ENCODE measurements around the gene NXF3. TPM values are rescaled to one million over a fixed set of nuclear protein-coding genes. Genes with fewer than 3 reads are reported as not detected.
"Not testable (repeated sequence)": the region's sequence is repeated elsewhere in the genome, so short reads cannot be mapped to it uniquely, and the experiment has no call there.

The NXF3 gene
- total and polyA plus RNA-seq, 2 donors (not counting 3 experiments of a cell fraction or from before 2014, with no cell fraction given) = not detected

DNA sequence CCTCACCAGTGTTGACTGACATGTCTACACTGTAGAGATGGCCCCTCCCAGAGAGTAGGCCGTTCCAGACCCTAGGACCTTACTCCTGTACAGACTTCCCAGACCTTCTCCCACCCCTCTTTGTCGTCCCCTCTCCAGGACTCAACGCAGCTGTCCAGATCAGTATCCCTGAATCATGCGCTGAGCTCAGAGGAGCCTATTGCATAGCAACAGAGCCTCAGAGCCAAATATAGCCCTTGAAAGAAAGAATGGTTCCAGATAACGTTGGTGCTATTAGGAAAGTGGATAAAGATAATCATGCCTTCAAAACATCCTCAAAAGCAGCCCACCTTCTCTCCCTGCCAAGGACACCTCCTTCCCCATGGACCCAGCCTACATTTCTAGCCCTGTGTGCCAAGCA, 27.8 kb upstream of the NXF3 start:
- Histone ChIP-seq H3K27ac (ENCODE audit: insufficient read depth, low read depth, low read length) (no peak overlapping the region), H3K4me2 (ENCODE audit: insufficient read depth, low read length) (no peak overlapping the region), H3K79me2 (ENCODE audit: control insufficient read depth, insufficient read depth, low read length) (no peaks in the 10 kb centered on the region), H4K20me1 (replicated peaks; ENCODE audit: control insufficient read depth, extremely low read depth, insufficient read depth, low read length) (no peaks in the 10 kb centered on the region), H3K9me3 (replicated peaks; ENCODE audit: control insufficient read depth, insufficient read depth, low read length) (no peaks in the 10 kb centered on the region), H3K4me1 (ENCODE audit: control insufficient read depth, extremely low read depth, insufficient read depth, low read length) (no peaks in the 10 kb centered on the region), H3K27me3 (ENCODE audit: control insufficient read depth in 2 of 2, insufficient read depth in 2 of 2, low read length in 2 of 2) (no peaks in the 10 kb centered on the region), H3K4me3 (replicated peaks in 1 of 3; ENCODE audit: insufficient read depth in 1 of 3, low read depth in 1 of 3, low read length in 3 of 3) (no peak overlapping the region), H3K9ac (replicated peaks; ENCODE audit: extremely low read depth, insufficient read depth, low read length) (no peak overlapping the region), H3K36me3 (ENCODE audit: control insufficient read depth in 2 of 2, extremely low read depth in 1 of 2, insufficient read depth in 2 of 2, low read length in 2 of 2) (no peaks in the 10 kb centered on the region), H3K9me1 (replicated peaks; ENCODE audit: control insufficient read depth, extremely low read depth, insufficient read depth, low read length) (no peaks in the 10 kb centered on the region), H2AFZ (ENCODE audit: low read depth, low read length) (no peak overlapping the region)
- ChIA-PET CTCF (no interaction called here), POLR2A (no interaction called here)
- intact Hi-C loops (cut with micrococcal nuclease) (no loop called here), dilution Hi-C loops (cut with MboI; ENCODE audit: extremely low pct_ligation_motif_present, low sequenced_read_pairs) (no loop called here)
- DNase-seq (ENCODE audit: low read depth, low spot score) (no peak), FAIRE-seq (no peak)
- BruUV-seq (replicated peaks) = no TSS peak
- TF ChIP-seq EZH2 (IDR thresholded peaks at IDR 0.05; ENCODE audit: borderline replicate concordance, low read depth, low read length, severe bottlenecking) = no peak
- TF ChIP-seq MYC (IDR thresholded peaks at IDR 0.05; ENCODE audit: low read depth, low read length) = no peak
- TF ChIP-seq POLR2A (IDR thresholded peaks at IDR 0.05; ENCODE audit: low read depth, low read length) = no peak
- no peak for TF ChIP-seq GATA2 (IDR thresholded peaks at IDR 0.05; ENCODE audit: insufficient read depth, insufficient read length, low read depth, low read length)
- no peak for TF ChIP-seq JUN (IDR thresholded peaks at IDR 0.05; ENCODE audit: borderline replicate concordance, insufficient read depth, insufficient read length, low read depth)
- TF ChIP-seq, protein P1, sequence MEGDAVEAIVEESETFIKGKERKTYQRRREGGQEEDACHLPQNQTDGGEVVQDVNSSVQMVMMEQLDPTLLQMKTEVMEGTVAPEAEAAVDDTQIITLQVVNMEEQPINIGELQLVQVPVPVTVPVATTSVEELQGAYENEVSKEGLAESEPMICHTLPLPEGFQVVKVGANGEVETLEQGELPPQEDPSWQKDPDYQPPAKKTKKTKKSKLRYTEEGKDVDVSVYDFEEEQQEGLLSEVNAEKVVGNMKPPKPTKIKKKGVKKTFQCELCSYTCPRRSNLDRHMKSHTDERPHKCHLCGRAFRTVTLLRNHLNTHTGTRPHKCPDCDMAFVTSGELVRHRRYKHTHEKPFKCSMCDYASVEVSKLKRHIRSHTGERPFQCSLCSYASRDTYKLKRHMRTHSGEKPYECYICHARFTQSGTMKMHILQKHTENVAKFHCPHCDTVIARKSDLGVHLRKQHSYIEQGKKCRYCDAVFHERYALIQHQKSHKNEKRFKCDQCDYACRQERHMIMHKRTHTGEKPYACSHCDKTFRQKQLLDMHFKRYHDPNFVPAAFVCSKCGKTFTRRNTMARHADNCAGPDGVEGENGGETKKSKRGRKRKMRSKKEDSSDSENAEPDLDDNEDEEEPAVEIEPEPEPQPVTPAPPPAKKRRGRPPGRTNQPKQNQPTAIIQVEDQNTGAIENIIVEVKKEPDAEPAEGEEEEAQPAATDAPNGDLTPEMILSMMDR (IDR thresholded peaks at IDR 0.05; ENCODE audit: extremely low read depth in 1 of 2, insufficient read depth in 1 of 2, low read depth in 1 of 2, low read length in 2 of 2) = no peak
- TF ChIP-seq, protein P2, sequence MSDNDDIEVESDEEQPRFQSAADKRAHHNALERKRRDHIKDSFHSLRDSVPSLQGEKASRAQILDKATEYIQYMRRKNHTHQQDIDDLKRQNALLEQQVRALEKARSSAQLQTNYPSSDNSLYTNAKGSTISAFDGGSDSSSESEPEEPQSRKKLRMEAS (IDR thresholded peaks at IDR 0.05; ENCODE audit: insufficient read depth, insufficient read length) = no peak
- TF ChIP-seq FOS (IDR thresholded peaks at IDR 0.05; ENCODE audit: borderline replicate concordance, insufficient read depth, low read length) = no peak
- no peak for TF ChIP-seq POLR2AphosphoS5 (IDR thresholded peaks at IDR 0.05; ENCODE audit: insufficient read depth, low read depth, low read length)

DNA sequence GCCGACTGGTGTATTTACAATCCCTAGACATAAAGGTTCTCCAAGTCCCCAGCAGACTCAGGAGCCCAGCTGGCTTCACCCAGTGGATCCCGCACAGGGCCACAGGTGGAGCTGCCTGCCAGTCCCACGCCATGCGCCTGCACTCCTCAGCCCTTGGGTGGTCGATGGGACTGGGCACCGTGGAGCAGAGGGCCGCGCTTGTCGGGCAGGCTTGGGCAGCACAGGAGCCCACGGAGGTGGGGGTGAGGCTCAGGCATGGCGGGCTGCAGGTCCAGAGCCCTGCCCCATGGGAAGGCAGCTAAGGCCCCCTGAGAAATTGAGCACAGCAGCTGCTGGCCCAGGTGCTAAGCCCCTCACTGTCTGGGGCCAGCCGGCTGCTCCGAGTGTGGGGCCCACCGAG, 24.0 kb upstream of the NXF3 start:
- POLR2A ChIA-PET; H3K4me3 ChIP-seq (replicated peaks in 1 of 3; ENCODE audit: insufficient read depth in 1 of 3, low read depth in 1 of 3, low read length in 3 of 3); dilution Hi-C loops (cut with MboI; ENCODE audit: extremely low pct_ligation_motif_present, low sequenced_read_pairs); H3K36me3 ChIP-seq (ENCODE audit: control insufficient read depth in 2 of 2, extremely low read depth in 1 of 2, insufficient read depth in 2 of 2, low read length in 2 of 2); intact Hi-C loops (cut with micrococcal nuclease); H2AFZ ChIP-seq (ENCODE audit: low read depth, low read length); H3K79me2 ChIP-seq (ENCODE audit: control insufficient read depth, insufficient read depth, low read length); BruUV-seq (replicated peaks); DNase-seq (ENCODE audit: low read depth, low spot score); H3K9me3 ChIP-seq (replicated peaks; ENCODE audit: control insufficient read depth, insufficient read depth, low read length); H3K9ac ChIP-seq (replicated peaks; ENCODE audit: extremely low read depth, insufficient read depth, low read length); CTCF ChIA-PET; H4K20me1 ChIP-seq (replicated peaks; ENCODE audit: control insufficient read depth, extremely low read depth, insufficient read depth, low read length); H3K4me2 ChIP-seq (ENCODE audit: insufficient read depth, low read length); FAIRE-seq; H3K27ac ChIP-seq (ENCODE audit: insufficient read depth, low read depth, low read length); H3K9me1 ChIP-seq (replicated peaks; ENCODE audit: control insufficient read depth, extremely low read depth, insufficient read depth, low read length); H3K4me1 ChIP-seq (ENCODE audit: control insufficient read depth, extremely low read depth, insufficient read depth, low read length); H3K27me3 ChIP-seq (ENCODE audit: control insufficient read depth in 2 of 2, insufficient read depth in 2 of 2, low read length in 2 of 2): not testable (repeated sequence)

DNA sequence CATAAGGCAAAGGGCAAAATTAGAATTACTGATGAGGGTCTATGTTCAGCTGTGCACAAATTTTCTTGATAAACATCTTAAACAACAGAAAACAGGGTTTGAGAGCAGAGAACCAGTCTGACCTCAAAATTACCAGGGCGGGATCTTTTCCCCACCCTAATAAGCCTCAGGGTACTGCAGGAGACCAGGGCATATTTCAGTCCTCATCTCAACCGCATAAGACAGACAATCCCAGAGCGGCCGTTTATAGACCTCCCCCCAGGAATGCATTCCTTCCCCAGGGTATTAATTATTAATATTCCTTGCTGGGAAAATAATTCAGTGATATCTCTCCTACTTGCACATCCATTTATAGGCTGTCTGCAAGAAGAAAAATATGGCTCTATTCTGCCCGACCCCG, 16.6 kb upstream of the NXF3 start:
- H3K4me2 ChIP-seq (ENCODE audit: insufficient read depth, low read length); H3K27ac ChIP-seq (ENCODE audit: insufficient read depth, low read depth, low read length); FAIRE-seq; H2AFZ ChIP-seq (ENCODE audit: low read depth, low read length); BruUV-seq (replicated peaks); CTCF ChIA-PET; H3K9me1 ChIP-seq (replicated peaks; ENCODE audit: control insufficient read depth, extremely low read depth, insufficient read depth, low read length); H3K4me1 ChIP-seq (ENCODE audit: control insufficient read depth, extremely low read depth, insufficient read depth, low read length); POLR2A ChIA-PET; H3K79me2 ChIP-seq (ENCODE audit: control insufficient read depth, insufficient read depth, low read length); DNase-seq (ENCODE audit: low read depth, low spot score); dilution Hi-C loops (cut with MboI; ENCODE audit: extremely low pct_ligation_motif_present, low sequenced_read_pairs); H3K9ac ChIP-seq (replicated peaks; ENCODE audit: extremely low read depth, insufficient read depth, low read length); H3K27me3 ChIP-seq (ENCODE audit: control insufficient read depth in 2 of 2, insufficient read depth in 2 of 2, low read length in 2 of 2); H3K9me3 ChIP-seq (replicated peaks; ENCODE audit: control insufficient read depth, insufficient read depth, low read length); H3K36me3 ChIP-seq (ENCODE audit: control insufficient read depth in 2 of 2, extremely low read depth in 1 of 2, insufficient read depth in 2 of 2, low read length in 2 of 2); H4K20me1 ChIP-seq (replicated peaks; ENCODE audit: control insufficient read depth, extremely low read depth, insufficient read depth, low read length); H3K4me3 ChIP-seq (replicated peaks in 1 of 3; ENCODE audit: insufficient read depth in 1 of 3, low read depth in 1 of 3, low read length in 3 of 3); intact Hi-C loops (cut with micrococcal nuclease): not testable (repeated sequence)

All from endothelial cell of umbilical vein (primary cell).